ENCODE results near the gene ZBTB7C. TPM values are rescaled to one million over a fixed set of nuclear protein-coding genes. Genes with fewer than 3 reads are reported as not detected.

The ZBTB7C gene
- total RNA-seq, 2 experiments from 2014 or later = not detected

- Histone ChIP-seq H3K79me2 (ENCODE audit: insufficient read depth, low read depth, low read length) (no peaks in the 10 kb centered on the region), H3K9me3 (ENCODE audit: low read length) (no peaks in the 10 kb centered on the region), H4K20me1 (ENCODE audit: insufficient read depth, low read length) (no peaks in the 10 kb centered on the region), H3K9me2 (ENCODE audit: insufficient read depth, low read length) (no peaks in the 10 kb centered on the region), H3K4me1 (ENCODE audit: insufficient read depth, low read length, poor library complexity, severe bottlenecking) (no peaks in the 10 kb centered on the region), H3K27ac (ENCODE audit: low read depth, low read length, poor library complexity, severe bottlenecking) (no peak overlapping the region), H3K4me3 (ENCODE audit: low read depth, low read length, poor library complexity, severe bottlenecking) (no peak overlapping the region), H2AFZ (ENCODE audit: low read length) (no peak overlapping the region), H3K36me3 (ENCODE audit: insufficient read depth, low read length) (no peaks in the 10 kb centered on the region), H3K4me2 (ENCODE audit: low read length) (no peak overlapping the region)
- TF ChIP-seq CTCF (conservative IDR thresholded peaks at IDR 0.05; ENCODE audit: low read length) = no peak
- no peak for TF ChIP-seq EZH2phosphoT487 (IDR thresholded peaks at IDR 0.05; ENCODE audit: borderline replicate concordance, low read depth, low read length)
- ChIA-PET CTCF (ENCODE audit: unreplicated experiment) (no interaction called here), POLR2A (interaction anchor here (0.6 kb wide), 1 partner anchor 11 kb away, joined by 3 read pairs; no protein-coding TSS in a partner anchor)
- DNase-seq (ENCODE audit: low spot score) = no peak
- intact Hi-C loops (cut with micrococcal nuclease; ENCODE audit: unreplicated experiment) = no loop called here
- no TSS peak for BruUV-seq (replicated peaks)
Observed at GRCh38 chr18:48371854-48372602, 37.2 kb downstream of the ZBTB7C start.

- DNase-seq (ENCODE audit: low spot score) = no peak
- intact Hi-C loops (cut with micrococcal nuclease; ENCODE audit: unreplicated experiment) = no loop called here
- TF ChIP-seq CTCF (conservative IDR thresholded peaks at IDR 0.05; ENCODE audit: low read length) (no peak), EZH2phosphoT487 (IDR thresholded peaks at IDR 0.05; ENCODE audit: borderline replicate concordance, low read depth, low read length) (no peak)
- H3K4me3 ChIP-seq (ENCODE audit: low read depth, low read length, poor library complexity, severe bottlenecking) = no peak overlapping the region
- H2AFZ ChIP-seq (ENCODE audit: low read length) = no peak overlapping the region
- no peaks in the 10 kb centered on the region for H4K20me1 ChIP-seq (ENCODE audit: insufficient read depth, low read length)
- no peaks in the 10 kb centered on the region for H3K79me2 ChIP-seq (ENCODE audit: insufficient read depth, low read depth, low read length)
- no peaks in the 10 kb centered on the region for H3K9me2 ChIP-seq (ENCODE audit: insufficient read depth, low read length)
- H3K36me3 ChIP-seq (ENCODE audit: insufficient read depth, low read length) = no peaks in the 10 kb centered on the region
- BruUV-seq (replicated peaks) = no TSS peak
- POLR2A ChIA-PET = no interaction called here
- no peaks in the 10 kb centered on the region for H3K4me1 ChIP-seq (ENCODE audit: insufficient read depth, low read length, poor library complexity, severe bottlenecking)
- H3K27ac ChIP-seq (ENCODE audit: low read depth, low read length, poor library complexity, severe bottlenecking) = no peak overlapping the region
- H3K4me2 ChIP-seq (ENCODE audit: low read length) = no peak overlapping the region
- H3K9me3 ChIP-seq (ENCODE audit: low read length) = no peaks in the 10 kb centered on the region
- CTCF ChIA-PET (ENCODE audit: unreplicated experiment) = no interaction called here
Observed at GRCh38 chr18:48367557-48367956, 41.6 kb downstream of the ZBTB7C start.

GRCh38 chr18:48365965-48366364, 43.2 kb downstream of the ZBTB7C start:
- H3K4me2 ChIP-seq (ENCODE audit: low read length) = no peak overlapping the region
- intact Hi-C loops (cut with micrococcal nuclease; ENCODE audit: unreplicated experiment) = no loop called here
- no peaks in the 10 kb centered on the region for H3K79me2 ChIP-seq (ENCODE audit: insufficient read depth, low read depth, low read length)
- H3K9me2 ChIP-seq (ENCODE audit: insufficient read depth, low read length) = no peaks in the 10 kb centered on the region
- H2AFZ ChIP-seq (ENCODE audit: low read length) = no peak overlapping the region
- TF ChIP-seq CTCF (conservative IDR thresholded peaks at IDR 0.05; ENCODE audit: low read length) (no peak), EZH2phosphoT487 (IDR thresholded peaks at IDR 0.05; ENCODE audit: borderline replicate concordance, low read depth, low read length) (no peak)
- H4K20me1 ChIP-seq (ENCODE audit: insufficient read depth, low read length) = no peaks in the 10 kb centered on the region
- no TSS peak for BruUV-seq (replicated peaks)
- H3K36me3 ChIP-seq (ENCODE audit: insufficient read depth, low read length) = no peaks in the 10 kb centered on the region
- POLR2A ChIA-PET = interaction anchor here (0.6 kb wide), 1 partner anchor 1604 kb away, joined by 3 read pairs; no protein-coding TSS in a partner anchor
- H3K9me3 ChIP-seq (ENCODE audit: low read length) = no peaks in the 10 kb centered on the region
- DNase-seq (ENCODE audit: low spot score) = no peak
- CTCF ChIA-PET (ENCODE audit: unreplicated experiment) = no interaction called here
- no peaks in the 10 kb centered on the region for H3K4me1 ChIP-seq (ENCODE audit: insufficient read depth, low read length, poor library complexity, severe bottlenecking)
- H3K27ac ChIP-seq (ENCODE audit: low read depth, low read length, poor library complexity, severe bottlenecking) = no peak overlapping the region
- no peak overlapping the region for H3K4me3 ChIP-seq (ENCODE audit: low read depth, low read length, poor library complexity, severe bottlenecking)

Data from OCI-LY7 (cell line).